Midbrain (tissue), 1 donor: ENCODE results near the gene EXOG.
"Not testable (repeated sequence)": the region's sequence is repeated elsewhere in the genome, so short reads cannot be mapped to it uniquely, and the experiment has no call there.

ENCODE experiments used
- DNase-seq: peaks from one replicate; lab custom pipeline; 2025; lab: John Stamatoyannopoulos, UW

Gene EXOG

DNA sequence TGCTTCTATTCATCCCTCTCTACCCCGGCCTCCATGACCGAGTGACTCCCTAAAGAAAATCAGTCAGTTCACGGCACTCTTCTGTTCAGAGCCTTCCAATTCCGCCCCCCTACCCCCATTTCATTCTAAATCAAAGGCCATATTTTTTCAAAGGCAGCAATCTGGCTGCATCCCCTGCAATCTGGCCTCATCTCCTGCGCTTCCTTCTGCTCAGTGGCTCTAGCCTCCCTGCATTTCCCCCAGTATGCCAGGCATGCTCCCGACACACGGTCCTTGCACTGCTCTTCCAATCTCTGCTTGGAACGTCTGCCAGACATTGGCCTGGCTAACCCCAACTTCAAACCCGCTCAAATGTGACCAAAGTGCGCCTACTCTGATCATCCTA is 67.7 kb downstream of the EXOG start:
- DNase-seq = no peak

GRCh38 chr3:38564631-38565338 is 68.6 kb downstream of the EXOG start:
- no peak for DNase-seq

- DNase-seq = no peak
Measured at GRCh38 chr3:38565339-38566214, 69.4 kb downstream of the EXOG start.

DNA sequence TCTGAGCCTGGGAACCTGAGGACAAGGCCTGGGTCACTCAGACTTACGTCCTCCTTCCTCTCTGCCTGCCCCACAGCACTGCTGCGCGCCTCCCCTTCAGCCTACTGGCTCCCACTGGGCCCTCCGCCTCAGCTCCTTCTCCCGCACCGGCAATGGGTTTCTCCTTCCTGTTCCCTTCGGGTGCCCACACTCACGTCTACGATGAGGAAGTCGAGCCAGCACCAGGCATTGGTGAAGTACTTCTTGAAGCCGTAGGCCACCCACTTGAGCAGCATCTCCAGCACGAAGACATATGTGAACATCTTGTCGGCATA is 70.0 kb downstream of the EXOG start:
- DNase-seq = no peak

DNA sequence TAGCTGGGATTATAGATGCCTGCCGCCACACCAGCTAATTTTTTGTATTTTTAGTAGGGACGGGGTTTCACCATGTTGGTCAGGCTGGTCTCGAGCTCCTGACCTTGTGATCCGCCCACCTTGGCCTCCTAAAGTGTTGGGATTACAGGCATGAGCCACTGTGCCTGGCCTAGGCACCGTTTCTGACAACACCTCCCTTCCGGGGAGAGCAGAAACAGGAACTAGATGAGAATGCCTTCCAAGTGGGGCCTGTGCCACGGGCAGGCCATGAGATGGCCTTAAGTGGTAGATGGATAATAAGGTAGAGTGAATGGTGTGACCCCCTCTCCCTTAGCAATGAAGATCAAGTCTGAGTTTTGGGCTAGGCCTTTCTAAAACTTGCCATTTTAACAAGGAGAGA is 70.7 kb downstream of the EXOG start:
- not testable (repeated sequence) for DNase-seq

- no peak for DNase-seq
Measured at GRCh38 chr3:38567498-38567897, 71.4 kb downstream of the EXOG start.

DNA sequence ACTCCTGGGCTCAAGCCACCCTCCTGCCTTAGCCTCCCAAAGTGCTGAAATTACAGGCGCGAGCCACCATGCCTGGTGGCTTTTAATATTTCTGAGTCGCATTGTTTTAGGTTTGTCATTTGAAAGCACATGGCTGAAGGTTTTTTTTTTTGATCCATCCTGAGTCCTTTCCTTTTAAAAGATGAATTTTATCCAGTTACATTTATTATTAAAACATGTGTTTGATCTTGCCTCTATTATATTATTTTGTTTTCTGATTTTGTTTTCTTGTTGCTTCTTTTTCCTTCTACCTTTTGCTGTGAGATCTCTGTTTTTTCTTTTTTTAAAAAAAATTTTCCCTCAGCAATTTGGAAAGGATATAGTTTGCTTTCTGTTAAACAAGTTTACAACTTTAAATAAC is 77.0 kb downstream of the EXOG start:
- no peak for DNase-seq

DNA sequence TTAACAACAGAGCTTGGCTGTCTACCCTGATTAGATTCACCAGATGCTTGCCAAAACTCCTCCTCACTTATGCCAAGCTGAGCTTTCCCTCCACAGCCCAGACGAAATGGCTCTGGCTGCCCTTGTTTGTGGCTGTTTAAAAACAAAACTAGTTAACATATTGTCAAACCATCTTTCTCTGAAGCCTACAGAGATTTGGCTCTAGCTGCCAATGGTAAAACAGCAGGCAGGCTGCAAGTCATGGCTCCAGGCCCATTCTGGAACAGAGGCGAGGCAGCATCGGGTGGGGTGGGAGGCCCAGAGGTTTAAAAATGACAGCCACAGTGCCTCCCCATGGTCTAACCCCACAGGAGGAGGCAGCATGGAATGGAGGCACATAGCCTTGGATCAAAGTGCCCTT is 77.4 kb downstream of the EXOG start:
- DNase-seq = no peak

DNA sequence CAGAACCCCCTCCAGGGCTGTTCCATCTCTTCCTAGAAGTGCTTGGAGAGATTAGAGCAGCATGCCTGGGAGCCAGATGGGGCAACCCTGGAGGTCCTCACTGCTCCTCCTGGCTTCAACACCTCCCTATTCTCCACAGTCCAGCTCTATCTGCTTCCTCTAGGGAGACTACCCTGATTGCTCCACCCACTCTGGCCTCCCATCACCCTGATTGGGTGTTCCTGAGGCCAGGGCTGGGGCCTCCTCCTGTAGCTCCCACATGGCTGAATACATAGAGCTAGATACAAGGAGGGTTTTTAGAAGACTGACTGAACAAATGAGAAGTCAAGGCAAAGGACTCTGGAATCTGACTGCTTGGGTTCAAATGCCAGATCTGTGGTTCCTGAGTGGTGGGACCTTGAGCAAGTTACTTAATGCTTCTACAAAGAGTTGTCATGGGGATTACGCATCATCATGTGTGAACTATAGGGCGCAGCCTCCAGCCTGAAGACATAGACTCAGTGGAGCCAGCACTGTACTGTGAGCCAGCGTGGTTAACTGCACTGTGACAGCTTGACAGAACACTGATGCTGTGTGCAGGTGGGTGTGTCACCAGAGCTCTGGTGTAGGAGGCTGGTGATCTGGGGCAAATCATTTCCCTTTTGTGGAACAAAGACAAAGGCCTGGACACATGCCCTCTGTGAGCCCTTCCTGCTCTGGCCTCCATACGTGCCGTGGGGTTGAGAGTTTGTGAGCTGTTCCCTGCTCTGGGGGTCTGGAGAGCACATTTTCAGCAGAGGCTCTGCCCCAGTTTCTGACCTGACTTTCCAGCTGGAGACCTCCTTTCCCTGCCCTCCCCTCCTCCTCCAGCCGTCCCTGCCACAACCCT is 78.5 kb downstream of the EXOG start:
- no peak for DNase-seq

DNA sequence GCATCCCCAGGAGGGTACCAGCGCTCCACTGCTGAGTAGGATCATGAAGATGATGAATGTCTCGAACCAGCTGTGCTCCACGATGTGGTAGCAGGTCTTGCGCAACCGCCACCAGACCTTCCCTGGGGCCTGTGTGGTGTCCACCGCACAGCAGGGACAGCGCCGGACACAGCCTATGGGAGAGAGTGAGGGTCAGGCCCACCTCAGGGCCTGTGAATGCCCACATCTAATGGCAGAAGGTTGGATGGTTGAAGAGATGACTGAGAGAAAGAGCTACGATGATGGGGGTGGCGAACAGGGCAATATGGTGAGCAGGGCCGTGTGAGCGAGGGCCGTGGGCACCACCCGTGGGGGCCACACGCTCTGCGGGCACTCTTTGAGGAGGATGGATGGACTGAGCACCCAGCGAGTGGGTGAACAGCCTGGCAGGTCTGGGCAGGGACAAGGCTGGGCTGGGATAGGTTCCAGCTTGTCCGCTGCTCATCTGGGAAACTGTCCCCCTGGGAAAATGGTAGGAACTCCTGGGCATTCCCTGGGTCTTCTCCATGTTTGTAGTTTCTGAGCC is 79.2 kb downstream of the EXOG start:
- no peak for DNase-seq
